WTC11 (cell line): ENCODE measurements around the gene PRKCE.

Experiments used
- AR ChIP-seq: fragments of 250-450 bp; sonication (Bioruptor Pico); IDR thresholded peaks from 2 replicates; pipeline ENCODE4 v1.9.0; 2021; ENCODE audit warnings: mild to moderate bottlenecking
- CREM ChIP-seq: sonication (generic); formaldehyde crosslinking; IDR thresholded peaks from 2 replicates; pipeline ENCODE4 v1.8.1; 2022; ENCODE audit warnings: mild to moderate bottlenecking, missing genetic modification reagents, moderate library complexity
- CTCF ChIP-seq: fragments of 200-600 bp; IDR thresholded peaks from 2 replicates; pipeline ENCODE4 v1.8.0; 2022; ENCODE audit warnings: antibody characterized with exemption
- ESRRA ChIP-seq: sonication (generic); formaldehyde crosslinking; IDR thresholded peaks from 2 replicates; pipeline ENCODE4 v1.8.1; 2022; ENCODE audit warnings: mild to moderate bottlenecking, missing genetic modification reagents, borderline replicate concordance
- GTF2I ChIP-seq: fragments of 250-450 bp; sonication (Bioruptor Pico); conservative IDR thresholded peaks from 2 replicates; pipeline ENCODE4 v1.4.0; 2021; ENCODE audit warnings: mild to moderate bottlenecking
- IRF2 ChIP-seq: sonication (generic); formaldehyde crosslinking; IDR thresholded peaks from 2 replicates; pipeline ENCODE4 v1.8.0; 2022; ENCODE audit warnings: low read depth, missing genetic modification reagents, borderline replicate concordance
- MAX ChIP-seq: sonication (generic); formaldehyde crosslinking; IDR thresholded peaks from 2 replicates; pipeline ENCODE4 v1.8.0; 2022; ENCODE audit warnings: mild to moderate bottlenecking, missing genetic modification reagents
- TEAD4 ChIP-seq: sonication (generic); formaldehyde crosslinking; IDR thresholded peaks from 2 replicates; pipeline ENCODE4 v1.8.0; 2022; ENCODE audit warnings: mild to moderate bottlenecking, missing genetic modification reagents
- ZNF138 ChIP-seq: sonication (generic); formaldehyde crosslinking; conservative IDR thresholded peaks from 2 replicates; pipeline ENCODE4 v1.8.1; 2022; ENCODE audit warnings: mild to moderate bottlenecking, moderate library complexity, missing genetic modification reagents
- ZNF232 ChIP-seq: sonication (generic); formaldehyde crosslinking; IDR thresholded peaks from 2 replicates; pipeline ENCODE4 v1.8.0; 2022; ENCODE audit warnings: mild to moderate bottlenecking, missing genetic modification reagents
- ZNF263 ChIP-seq: sonication (generic); formaldehyde crosslinking; IDR thresholded peaks from 2 replicates; pipeline ENCODE4 v1.8.1; 2022; ENCODE audit warnings: low read depth, mild to moderate bottlenecking, moderate library complexity, missing genetic modification reagents
- ZNF416 ChIP-seq: fragments of 250-450 bp; sonication (Bioruptor Pico); IDR thresholded peaks from 2 replicates; pipeline ENCODE4 v1.9.0; 2021; ENCODE audit warnings: mild to moderate bottlenecking, inconsistent platforms
- ZNF423 ChIP-seq: fragments of 250-450 bp; sonication (Bioruptor Pico); IDR thresholded peaks from 2 replicates; pipeline ENCODE4 v2.1.2; 2022; ENCODE audit warnings: mild to moderate bottlenecking, moderate library complexity

DNA sequence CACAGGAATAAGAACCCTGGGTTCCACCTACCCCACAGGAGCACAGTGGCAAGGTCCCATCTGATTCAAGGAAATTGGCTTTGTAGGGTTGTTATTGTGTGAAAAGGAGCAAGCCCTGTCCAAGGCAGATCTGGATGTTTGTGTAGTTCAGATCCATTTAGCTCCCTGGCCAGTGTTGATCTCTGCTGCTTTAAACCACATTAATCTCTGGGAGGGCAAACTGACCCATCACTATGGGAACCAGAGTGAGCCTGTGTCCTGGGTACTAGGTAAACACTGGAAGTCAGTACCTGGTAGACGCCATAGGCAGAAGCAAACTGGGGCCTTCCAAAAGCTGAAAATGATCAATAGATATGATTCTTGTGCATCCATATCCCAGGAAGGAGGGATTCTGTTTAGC is 374.2 kb downstream of the PRKCE start:
- no peak for TF ChIP-seq TEAD4 (CRISPR knock-in tag)
- no peak for TF ChIP-seq MAX
- TF ChIP-seq ZNF416 (CRISPR knock-in tag): no peak
- no peak for TF ChIP-seq CTCF
- TF ChIP-seq ZNF138: no peak
- TF ChIP-seq AR (CRISPR knock-in tag): no peak
- TF ChIP-seq ESRRA (CRISPR knock-in tag): no peak
- TF ChIP-seq ZNF263 (CRISPR knock-in tag): no peak
- TF ChIP-seq ZNF423 (CRISPR knock-in tag): no peak
- TF ChIP-seq ZNF232 (CRISPR knock-in tag): no peak
- TF ChIP-seq IRF2 (CRISPR knock-in tag): no peak
- TF ChIP-seq CREM: no peak
- TF ChIP-seq GTF2I: no peak
